ENCODE measurements around the gene DSCAM.
A peak's percentile ranks its signal among the peaks of the same experiment; 100 is the strongest.

DSCAM gene

GRCh38 chr21:40158366-40158765 is 688.6 kb downstream of the DSCAM start:
- DNase-seq (no peak), ATAC-seq (no peak)
- Mint-ChIP-seq H3K27me3 (no peaks in the 10 kb centered on the region), H3K4me1 (no peaks in the 10 kb centered on the region), H3K9me3 (no peaks in the 10 kb centered on the region), H3K27ac (no peak overlapping the region), H3K4me3 (no peak overlapping the region), H3K36me3 (ENCODE audit: low read depth) (no peaks in the 10 kb centered on the region)

- no peak for ATAC-seq
- no peak overlapping the region for H3K27ac Mint-ChIP-seq
- no peak for DNase-seq
- H3K4me3 Mint-ChIP-seq: no peak overlapping the region
- H3K9me3 Mint-ChIP-seq: no peaks in the 10 kb centered on the region
- H3K27me3 Mint-ChIP-seq: no peaks in the 10 kb centered on the region
- H3K36me3 Mint-ChIP-seq (ENCODE audit: low read depth): no peaks in the 10 kb centered on the region
- no peaks in the 10 kb centered on the region for H3K4me1 Mint-ChIP-seq
Observed at GRCh38 chr21:40155563-40155962, 691.4 kb downstream of the DSCAM start.

- Mint-ChIP-seq H3K4me1 (no peaks in the 10 kb centered on the region), H3K4me3 (no peak overlapping the region), H3K27ac (no peak overlapping the region), H3K27me3 (no peaks in the 10 kb centered on the region), H3K36me3 (ENCODE audit: low read depth) (no peaks in the 10 kb centered on the region), H3K9me3 (no peaks in the 10 kb centered on the region)
- no peak for DNase-seq
- ATAC-seq: no peak
Observed at GRCh38 chr21:40153351-40153750, 693.6 kb downstream of the DSCAM start.

GRCh38 chr21:40152476-40152875 is 694.5 kb downstream of the DSCAM start:
- no peaks in the 10 kb centered on the region for H3K27me3 Mint-ChIP-seq
- no peaks in the 10 kb centered on the region for H3K4me1 Mint-ChIP-seq
- H3K9me3 Mint-ChIP-seq: no peaks in the 10 kb centered on the region
- DNase-seq (no peak), ATAC-seq (no peak)
- H3K36me3 Mint-ChIP-seq (ENCODE audit: low read depth): no peaks in the 10 kb centered on the region
- H3K4me3 Mint-ChIP-seq: no peak overlapping the region
- H3K27ac Mint-ChIP-seq: no peak overlapping the region

GRCh38 chr21:40151611-40152010 is 695.3 kb downstream of the DSCAM start:
- ATAC-seq: no peak
- Mint-ChIP-seq H3K36me3 (ENCODE audit: low read depth) (no peaks in the 10 kb centered on the region), H3K27ac (no peak overlapping the region), H3K27me3 (no peaks in the 10 kb centered on the region), H3K9me3 (no peaks in the 10 kb centered on the region), H3K4me3 (no peak overlapping the region), H3K4me1 (no peaks in the 10 kb centered on the region)
- DNase-seq: no peak

- Mint-ChIP-seq H3K27ac (no peak overlapping the region), H3K4me3 (no peak overlapping the region), H3K4me1 (no peaks in the 10 kb centered on the region), H3K27me3 (no peaks in the 10 kb centered on the region), H3K36me3 (ENCODE audit: low read depth) (no peaks in the 10 kb centered on the region), H3K9me3 (no peaks in the 10 kb centered on the region)
- DNase-seq: no peak
- no peak for ATAC-seq
Observed at GRCh38 chr21:40146216-40146837, 700.6 kb downstream of the DSCAM start.

- Mint-ChIP-seq H3K4me1 (no peaks in the 10 kb centered on the region), H3K27me3 (no peaks in the 10 kb centered on the region), H3K27ac (no peak overlapping the region), H3K4me3 (no peak overlapping the region), H3K9me3 (no peaks in the 10 kb centered on the region), H3K36me3 (ENCODE audit: low read depth) (no peaks in the 10 kb centered on the region)
- ATAC-seq: no peak
- DNase-seq: peak; percentile 54
Observed at GRCh38 chr21:40143822-40144525, 703.0 kb downstream of the DSCAM start.

GRCh38 chr21:40141621-40142020 is 705.3 kb downstream of the DSCAM start:
- H3K9me3 Mint-ChIP-seq: no peaks in the 10 kb centered on the region
- H3K36me3 Mint-ChIP-seq (ENCODE audit: low read depth): no peaks in the 10 kb centered on the region
- no peak for DNase-seq
- H3K27ac Mint-ChIP-seq: no peak overlapping the region
- no peak for ATAC-seq
- H3K4me1 Mint-ChIP-seq: no peaks in the 10 kb centered on the region
- H3K4me3 Mint-ChIP-seq: no peak overlapping the region
- no peaks in the 10 kb centered on the region for H3K27me3 Mint-ChIP-seq

GRCh38 chr21:40140675-40141074 is 706.3 kb downstream of the DSCAM start:
- Mint-ChIP-seq H3K36me3 (ENCODE audit: low read depth) (no peaks in the 10 kb centered on the region), H3K9me3 (no peaks in the 10 kb centered on the region), H3K27ac (no peak overlapping the region), H3K4me3 (no peak overlapping the region), H3K27me3 (no peaks in the 10 kb centered on the region), H3K4me1 (no peaks in the 10 kb centered on the region)
- DNase-seq (no peak), ATAC-seq (no peak)

- DNase-seq (no peak), ATAC-seq (no peak)
- H3K4me3 Mint-ChIP-seq: no peak overlapping the region
- no peak overlapping the region for H3K27ac Mint-ChIP-seq
- no peaks in the 10 kb centered on the region for H3K9me3 Mint-ChIP-seq
- H3K36me3 Mint-ChIP-seq (ENCODE audit: low read depth): no peaks in the 10 kb centered on the region
- no peaks in the 10 kb centered on the region for H3K27me3 Mint-ChIP-seq
- H3K4me1 Mint-ChIP-seq: no peaks in the 10 kb centered on the region
Observed at GRCh38 chr21:40139636-40140035, 707.3 kb downstream of the DSCAM start.

GRCh38 chr21:40136571-40136970 is 710.4 kb downstream of the DSCAM start:
- no peak for ATAC-seq
- Mint-ChIP-seq H3K4me3 (no peak overlapping the region), H3K36me3 (ENCODE audit: low read depth) (no peaks in the 10 kb centered on the region), H3K27me3 (no peaks in the 10 kb centered on the region), H3K27ac (no peak overlapping the region), H3K4me1 (no peaks in the 10 kb centered on the region), H3K9me3 (no peaks in the 10 kb centered on the region)
- DNase-seq: no peak

- no peak overlapping the region for H3K27ac Mint-ChIP-seq
- H3K9me3 Mint-ChIP-seq: no peaks in the 10 kb centered on the region
- ATAC-seq: no peak
- H3K36me3 Mint-ChIP-seq (ENCODE audit: low read depth): no peaks in the 10 kb centered on the region
- no peaks in the 10 kb centered on the region for H3K27me3 Mint-ChIP-seq
- no peaks in the 10 kb centered on the region for H3K4me1 Mint-ChIP-seq
- no peak for DNase-seq
- H3K4me3 Mint-ChIP-seq: no peak overlapping the region
Observed at GRCh38 chr21:40134731-40135492, 712.0 kb downstream of the DSCAM start.

- H3K4me1 Mint-ChIP-seq: no peaks in the 10 kb centered on the region
- no peak overlapping the region for H3K27ac Mint-ChIP-seq
- ATAC-seq: no peak
Observed at GRCh38 chr21:40130476-40130875, 716.5 kb downstream of the DSCAM start.

GRCh38 chr21:40129809-40130208 is 717.1 kb downstream of the DSCAM start:
- no peak overlapping the region for H3K4me3 Mint-ChIP-seq
- no peaks in the 10 kb centered on the region for H3K36me3 Mint-ChIP-seq (ENCODE audit: low read depth)
- no peak overlapping the region for H3K27ac Mint-ChIP-seq
- no peak for ATAC-seq
- H3K4me1 Mint-ChIP-seq: no peaks in the 10 kb centered on the region
- peaks cover 4% of the 10 kb centered on the region for H3K9me3 Mint-ChIP-seq
- DNase-seq: no peak
- no peaks in the 10 kb centered on the region for H3K27me3 Mint-ChIP-seq

More at GRCh38 chr21:40130476-40130875, 716.5 kb downstream of the DSCAM start:
- no peak for DNase-seq
- Mint-ChIP-seq H3K27me3 (no peaks in the 10 kb centered on the region), H3K36me3 (ENCODE audit: low read depth) (no peaks in the 10 kb centered on the region), H3K9me3 (peaks cover 4% of the 10 kb centered on the region), H3K4me3 (no peak overlapping the region)

GRCh38 chr21:40128891-40129290 is 718.1 kb downstream of the DSCAM start:
- ATAC-seq (no peak), DNase-seq (no peak)
- Mint-ChIP-seq H3K9me3 (peaks cover 4% of the 10 kb centered on the region), H3K27me3 (no peaks in the 10 kb centered on the region), H3K4me1 (no peaks in the 10 kb centered on the region), H3K27ac (no peak overlapping the region), H3K4me3 (no peak overlapping the region), H3K36me3 (ENCODE audit: low read depth) (no peaks in the 10 kb centered on the region)

All from activated naive CD8-positive, alpha-beta T cell treated with anti-CD3 and anti-CD28 coated beads, Interleukin-2, amount 50 U/mL, for 24 hours (primary cell).